Tibial nerve (tissue), 4 donors: ENCODE results near the gene SLC30A5. TPM values are rescaled to one million over a fixed set of nuclear protein-coding genes. Genes with fewer than 3 reads are reported as not detected.

Source experiments
- DNase-seq, 2 donors: peaks; one replicate each; pipeline ENCODE4 v3.0.0-alpha.2; 2019; ENCODE audit warnings: low spot score in 2 of 2
- H3K27ac ChIP-seq, 4 donors: fragments of 200-600 bp; sonication (generic) in 3 of 4; one replicate each; pipeline ENCODE4 v1.5.1; 2017 to 2019; ENCODE audit warnings: mild to moderate bottlenecking in 1 of 4
- H3K27me3 ChIP-seq, 2 donors: fragments of 200-600 bp; sonication (generic) in 1 of 2; one replicate each; pipeline versions ENCODE4 v1.5.1 to v1.6.0; 2017 to 2019
- H3K36me3 ChIP-seq, 3 donors: fragments of 200-600 bp; sonication (generic); one replicate each; pipeline ENCODE4 v1.5.1; 2018 to 2019
- H3K4me1 ChIP-seq, 4 donors: fragments of 200-600 bp; sonication (generic) in 3 of 4; one replicate each; pipeline ENCODE4 v1.5.1; 2017 to 2019
- H3K4me3 ChIP-seq, 4 donors: fragments of 200-600 bp; sonication (generic) in 3 of 4; one replicate each; pipeline ENCODE4 v1.5.1; 2017 to 2019; ENCODE audit warnings: mild to moderate bottlenecking in 1 of 4, moderate library complexity in 1 of 4
- H3K9me3 ChIP-seq, 4 donors: fragments of 200-600 bp; sonication (generic) in 3 of 4; one replicate each; pipeline ENCODE4 v1.5.1; 2017 to 2019
- EP300 ChIP-seq, 2 donors: sonication (generic); formaldehyde crosslinking; IDR thresholded peaks; one replicate each; pipeline ENCODE4 v1.6.1; 2017; ENCODE audit warnings: antibody characterized with exemption in 2 of 2, mild to moderate bottlenecking in 1 of 2
- POLR2A ChIP-seq, 2 donors: fragments of 450-650 bp; IDR thresholded peaks; one replicate each; pipeline ENCODE4 v1.6.1; 2017; ENCODE audit warnings: antibody characterized with exemption in 2 of 2, mild to moderate bottlenecking in 2 of 2, moderate library complexity in 2 of 2
- WGBS, 2 donors: methylation state at CpG; one replicate each; pipeline ENCODE4 v1.1.5; 2018; 5-methylcytosine and 5-hydroxymethylcytosine counted together
- total RNA-seq, 4 donors: library from RNA; depleted of rRNA; stranded (reverse); fragments of >200 nt; gene quantifications; one replicate each; pipeline ENCODE4 v1.1.0, GENCODE V29; 2016
- TF ChIP-seq, protein P1 (sequence below), 5 experiments: fragments of 200-600 bp in 3 of 5; fragments of 450-650 bp in 2 of 5; sonication (generic) in 3 of 5; IDR thresholded peaks; one replicate each; pipeline ENCODE4 v1.5.1; 2016 to 2019; ENCODE audit warnings: antibody characterized with exemption in 5 of 5, mild to moderate bottlenecking in 3 of 5, moderate library complexity in 2 of 5

The SLC30A5 gene
- total RNA-seq, 4 donors from 2014 or later = 43.3 to 60.1 (median 54.7) TPM

DNA sequence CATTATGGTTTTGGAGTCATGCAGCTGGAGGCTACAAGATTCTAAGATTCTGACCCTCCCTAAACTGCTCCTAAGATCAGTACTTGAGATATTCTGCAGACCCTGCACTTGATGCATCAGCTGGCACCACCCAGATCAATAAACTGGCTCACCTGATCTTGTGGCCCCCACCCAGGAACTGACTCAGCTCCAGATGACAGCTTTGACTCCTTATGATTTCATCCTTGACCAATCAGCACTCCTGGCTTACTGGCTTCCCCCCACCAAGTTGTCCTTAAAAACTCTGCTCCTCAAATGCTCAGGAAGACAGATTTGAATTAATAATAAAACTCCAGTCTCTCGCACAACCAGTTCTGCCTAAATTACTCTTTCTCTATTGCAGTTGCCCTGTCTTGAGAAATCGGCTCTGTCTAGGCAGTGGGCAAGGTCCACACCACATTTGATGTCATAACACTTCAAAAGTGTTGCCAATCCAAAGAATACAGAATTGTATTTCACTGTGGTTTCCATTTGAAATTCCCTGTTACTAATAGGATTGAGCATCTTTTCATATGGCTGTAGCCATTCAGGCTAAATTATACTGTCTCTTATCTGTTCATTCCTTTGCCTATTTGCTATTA is 14.8 kb upstream of the SLC30A5 start:
- no peak for DNase-seq
- Histone ChIP-seq H3K4me3 (no peak overlapping the region), H3K36me3 (no peaks in the 10 kb centered on the region), H3K27ac (no peak overlapping the region), H3K27me3 (no peaks in the 10 kb centered on the region), H3K9me3 (no peaks in the 10 kb centered on the region), H3K4me1 (no peaks in the 10 kb centered on the region)
- 82 to 88% methylated on average over 2 of the region's 2 CpGs for WGBS, 2 donors
- TF ChIP-seq EP300 (IDR thresholded peaks at IDR 0.05) (no peak), POLR2A (IDR thresholded peaks at IDR 0.05) (no peak)
- TF ChIP-seq, protein P1, sequence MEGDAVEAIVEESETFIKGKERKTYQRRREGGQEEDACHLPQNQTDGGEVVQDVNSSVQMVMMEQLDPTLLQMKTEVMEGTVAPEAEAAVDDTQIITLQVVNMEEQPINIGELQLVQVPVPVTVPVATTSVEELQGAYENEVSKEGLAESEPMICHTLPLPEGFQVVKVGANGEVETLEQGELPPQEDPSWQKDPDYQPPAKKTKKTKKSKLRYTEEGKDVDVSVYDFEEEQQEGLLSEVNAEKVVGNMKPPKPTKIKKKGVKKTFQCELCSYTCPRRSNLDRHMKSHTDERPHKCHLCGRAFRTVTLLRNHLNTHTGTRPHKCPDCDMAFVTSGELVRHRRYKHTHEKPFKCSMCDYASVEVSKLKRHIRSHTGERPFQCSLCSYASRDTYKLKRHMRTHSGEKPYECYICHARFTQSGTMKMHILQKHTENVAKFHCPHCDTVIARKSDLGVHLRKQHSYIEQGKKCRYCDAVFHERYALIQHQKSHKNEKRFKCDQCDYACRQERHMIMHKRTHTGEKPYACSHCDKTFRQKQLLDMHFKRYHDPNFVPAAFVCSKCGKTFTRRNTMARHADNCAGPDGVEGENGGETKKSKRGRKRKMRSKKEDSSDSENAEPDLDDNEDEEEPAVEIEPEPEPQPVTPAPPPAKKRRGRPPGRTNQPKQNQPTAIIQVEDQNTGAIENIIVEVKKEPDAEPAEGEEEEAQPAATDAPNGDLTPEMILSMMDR (IDR thresholded peaks at IDR 0.05) = no peak

DNA sequence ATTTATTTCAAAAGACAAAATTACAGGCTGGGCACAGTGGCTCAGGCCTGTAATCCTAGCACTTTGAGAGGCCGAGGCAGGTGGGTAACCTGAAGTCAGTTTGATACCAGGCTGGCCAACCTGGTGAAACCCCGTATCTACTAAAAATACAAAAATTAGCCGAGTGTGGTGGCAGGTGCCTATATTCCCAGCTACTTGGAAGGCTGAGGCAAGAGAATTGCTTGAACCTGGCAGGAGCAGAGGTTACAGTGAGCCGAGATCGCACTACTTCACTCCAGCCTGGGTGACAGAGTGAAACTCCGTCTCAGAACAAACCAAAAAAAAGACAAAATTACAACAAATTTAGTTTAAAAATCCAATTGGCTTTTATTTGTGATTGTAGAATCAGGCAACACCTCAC is 14.3 kb upstream of the SLC30A5 start:
- Histone ChIP-seq H3K4me3 (no peak overlapping the region), H3K9me3 (no peaks in the 10 kb centered on the region), H3K27me3 (no peaks in the 10 kb centered on the region), H3K27ac (no peak overlapping the region), H3K4me1 (no peaks in the 10 kb centered on the region), H3K36me3 (no peaks in the 10 kb centered on the region)
- 93 to 95% methylated on average over 6 of the region's 6 CpGs for WGBS, 2 donors
- DNase-seq = no peak
- TF ChIP-seq POLR2A (IDR thresholded peaks at IDR 0.05) (no peak), EP300 (IDR thresholded peaks at IDR 0.05) (no peak)
- TF ChIP-seq, protein P1 (IDR thresholded peaks at IDR 0.05) = no peak

DNA sequence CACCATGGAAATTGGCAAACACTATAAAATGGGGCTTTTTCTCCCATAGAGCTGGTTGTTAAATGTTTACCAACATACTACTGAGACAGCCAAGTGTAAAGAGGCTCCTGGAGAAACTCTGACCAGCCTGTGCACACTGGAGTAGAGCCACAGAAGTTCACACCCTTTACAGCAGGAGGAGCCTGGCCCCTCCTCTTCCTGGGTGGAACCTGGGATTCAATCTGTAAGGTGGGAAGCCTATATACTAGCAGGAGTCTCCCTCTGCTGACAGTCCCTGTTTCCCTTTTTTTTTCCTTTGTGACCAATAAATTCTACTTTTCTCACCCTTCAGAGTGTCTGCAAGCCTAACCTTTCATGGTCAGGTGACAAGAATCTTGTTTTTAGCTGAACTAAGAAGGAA is 10.4 kb upstream of the SLC30A5 start:
- TF ChIP-seq, protein P1 (IDR thresholded peaks at IDR 0.05) = no peak
- no peak for TF ChIP-seq POLR2A (IDR thresholded peaks at IDR 0.05)
- no peak for TF ChIP-seq EP300 (IDR thresholded peaks at IDR 0.05)
- no peaks in the 10 kb centered on the region for H3K36me3 ChIP-seq
- no peak overlapping the region for H3K4me3 ChIP-seq

DNA sequence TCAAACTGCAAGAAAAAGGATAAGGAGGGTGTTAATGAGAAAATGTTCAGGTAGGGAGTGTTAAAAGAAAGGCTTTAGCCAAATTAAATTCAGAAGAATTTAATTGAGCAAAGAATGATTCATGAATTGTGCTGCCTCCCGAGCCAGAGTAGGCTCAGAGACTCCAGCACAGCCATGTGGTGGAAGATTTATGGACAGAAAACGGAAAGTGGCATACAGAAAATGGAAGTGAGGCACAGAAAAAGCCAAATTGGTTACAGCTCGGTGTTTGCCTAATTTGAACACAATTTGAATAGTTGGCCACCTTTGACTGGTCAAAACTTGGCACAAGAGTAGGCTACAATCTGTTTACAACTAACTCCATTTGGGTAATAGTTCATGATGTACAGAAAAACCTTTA is 9.6 kb upstream of the SLC30A5 start:
- H3K36me3 ChIP-seq = no peaks in the 10 kb centered on the region
- no peaks in the 10 kb centered on the region for H3K27me3 ChIP-seq
- no peak for DNase-seq
- no peak for TF ChIP-seq EP300 (IDR thresholded peaks at IDR 0.05)
- TF ChIP-seq POLR2A (IDR thresholded peaks at IDR 0.05) = no peak
- TF ChIP-seq, protein P1 (IDR thresholded peaks at IDR 0.05) = no peak
- H3K9me3 ChIP-seq = no peaks in the 10 kb centered on the region
- H3K4me1 ChIP-seq = no peaks in the 10 kb centered on the region
- WGBS, 2 donors = 58 to 64% methylated on average over 3 of the region's 3 CpGs
- H3K4me3 ChIP-seq = no peak overlapping the region
- H3K27ac ChIP-seq = no peak overlapping the region

More for the DNA sequence above, 10.4 kb upstream of the SLC30A5 start:
- H3K4me1 ChIP-seq = no peaks in the 10 kb centered on the region
- no peaks in the 10 kb centered on the region for H3K27me3 ChIP-seq
- no peaks in the 10 kb centered on the region for H3K9me3 ChIP-seq
- DNase-seq = no peak
- no peak overlapping the region for H3K27ac ChIP-seq

DNA sequence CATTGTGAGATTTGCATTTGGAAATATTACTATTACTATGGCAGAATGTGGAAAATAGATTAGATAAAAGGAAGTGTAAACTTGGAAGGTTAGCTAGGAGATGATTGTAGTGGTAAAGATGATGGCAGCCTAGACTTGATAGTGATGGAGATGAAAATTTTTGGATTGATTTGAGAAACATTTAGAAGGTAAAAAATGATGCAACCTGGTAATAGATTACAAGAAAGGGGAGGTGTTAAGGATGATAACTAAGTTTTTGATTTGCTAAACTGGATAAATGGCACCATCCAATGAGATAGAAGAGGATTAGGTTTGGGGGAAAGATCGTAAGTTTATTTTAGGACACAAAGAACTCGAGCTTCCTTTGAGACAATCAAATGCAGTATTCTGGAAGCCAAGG is 8.9 kb upstream of the SLC30A5 start:
- TF ChIP-seq, protein P1 (IDR thresholded peaks at IDR 0.05) = no peak
- H3K4me1 ChIP-seq = no peaks in the 10 kb centered on the region
- no peaks in the 10 kb centered on the region for H3K27me3 ChIP-seq
- no peak for DNase-seq
- H3K36me3 ChIP-seq = no peaks in the 10 kb centered on the region
- no peak overlapping the region for H3K27ac ChIP-seq
- no peak overlapping the region for H3K4me3 ChIP-seq
- no peaks in the 10 kb centered on the region for H3K9me3 ChIP-seq
- 44 to 56% methylated on average over 2 of the region's 2 CpGs for WGBS, 2 donors
